ENCODE measurements around the gene KDM3A.
A peak's percentile ranks its signal among the peaks of the same experiment; 100 is the strongest.
"Not testable (repeated sequence)": the region's sequence is repeated elsewhere in the genome, so short reads cannot be mapped to it uniquely, and the experiment has no call there.

The KDM3A gene

GRCh38 chr2:86485802-86486201, 44.6 kb downstream of the KDM3A start:
- TF ChIP-seq CTCF (IDR thresholded peaks at IDR 0.05; ENCODE audit: insufficient read depth, missing control alignments), result no peak
- FAIRE-seq, result no peak
- DNase-seq (ENCODE audit: insufficient read length, low spot score), result no peak

DNA sequence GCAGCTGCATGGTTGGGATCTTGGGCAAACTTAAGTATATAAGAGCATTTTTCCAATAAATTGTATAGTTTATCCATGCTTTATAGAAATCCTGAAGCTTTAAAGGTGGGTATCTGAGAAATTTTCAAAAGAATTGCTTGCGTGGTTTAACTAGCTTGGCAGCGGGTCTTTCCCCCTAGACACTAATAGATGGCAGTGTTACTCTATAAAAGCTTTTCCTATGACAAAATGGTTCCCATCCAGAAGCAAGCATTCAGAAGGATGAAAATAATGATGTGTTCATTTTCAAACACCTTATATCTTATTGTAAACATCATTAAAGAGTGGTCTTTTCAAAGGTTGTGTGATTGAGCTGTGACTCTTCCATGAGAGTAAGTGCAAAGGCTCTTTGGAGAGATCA, 45.9 kb downstream of the KDM3A start:
- FAIRE-seq (no peak), DNase-seq (ENCODE audit: insufficient read length, low spot score) (no peak)
- peak; percentile 21 for TF ChIP-seq CTCF (IDR thresholded peaks at IDR 0.05; ENCODE audit: insufficient read depth, missing control alignments)

- TF ChIP-seq CTCF (IDR thresholded peaks at IDR 0.05; ENCODE audit: insufficient read depth, missing control alignments), result no peak
- FAIRE-seq (no peak), DNase-seq (ENCODE audit: insufficient read length, low spot score) (no peak)
Observed at GRCh38 chr2:86488561-86489250, 47.5 kb downstream of the KDM3A start.

DNA sequence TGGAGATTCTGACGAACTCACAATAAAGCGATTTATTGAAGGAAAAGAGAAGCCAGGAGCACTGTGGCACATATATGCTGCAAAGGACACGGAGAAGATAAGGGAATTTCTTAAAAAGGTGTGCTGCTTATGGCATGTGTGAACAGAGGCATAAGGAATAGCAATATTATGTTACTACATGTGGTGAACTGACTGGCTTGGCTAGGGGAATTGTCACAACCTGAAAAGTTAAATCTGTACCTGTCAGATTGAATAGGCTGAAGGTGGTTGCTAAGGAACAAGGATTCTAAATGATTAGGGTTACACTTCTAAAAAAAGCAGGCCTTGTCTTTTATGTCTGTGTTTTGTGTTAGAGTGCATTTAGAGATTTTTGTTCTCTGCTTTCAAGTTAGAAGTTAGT, 48.4 kb downstream of the KDM3A start:
- no peak for TF ChIP-seq CTCF (IDR thresholded peaks at IDR 0.05; ENCODE audit: insufficient read depth, missing control alignments)
- no peak for DNase-seq (ENCODE audit: insufficient read length, low spot score)

DNA sequence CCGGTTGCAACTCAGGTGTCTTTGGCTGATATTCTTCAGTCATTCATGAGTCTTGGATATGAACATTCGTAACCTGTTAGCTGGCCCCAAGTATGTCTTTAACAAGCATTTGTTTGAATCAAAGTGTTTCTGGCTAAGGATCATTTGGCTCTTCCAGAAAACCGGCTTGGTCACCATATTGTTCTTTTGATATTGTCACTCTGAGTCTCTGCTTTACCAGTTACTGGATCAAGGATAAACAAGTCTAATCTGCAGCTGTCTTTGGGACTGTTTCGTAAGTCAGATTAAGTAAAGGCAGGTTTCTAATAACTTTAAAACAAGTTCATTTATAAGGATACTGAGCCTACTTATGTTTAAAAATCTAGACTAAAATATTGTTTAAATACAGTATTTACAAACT, 49.1 kb downstream of the KDM3A start:
- no peak for FAIRE-seq
- TF ChIP-seq CTCF (IDR thresholded peaks at IDR 0.05; ENCODE audit: insufficient read depth, missing control alignments), result no peak
- DNase-seq (ENCODE audit: insufficient read length, low spot score), result no peak

More for the DNA sequence above, 48.4 kb downstream of the KDM3A start:
- no peak for FAIRE-seq

DNA sequence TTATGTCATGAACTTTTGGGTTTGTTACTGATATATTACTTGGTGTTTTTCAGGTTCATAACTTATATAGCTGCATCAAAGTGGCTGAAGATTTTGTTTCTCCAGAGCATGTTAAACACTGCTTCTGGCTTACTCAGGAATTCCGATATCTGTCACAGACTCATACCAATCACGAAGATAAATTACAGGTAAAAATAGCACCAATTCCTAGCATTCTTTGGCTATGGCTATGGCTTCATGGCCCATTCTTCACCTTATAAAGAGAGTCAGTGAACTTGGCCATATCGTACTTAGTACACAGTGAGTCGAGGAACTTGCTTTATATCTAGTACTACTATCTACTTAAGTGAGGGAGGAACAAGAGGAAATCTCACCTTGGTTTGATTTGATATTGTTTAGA, 49.9 kb downstream of the KDM3A start:
- FAIRE-seq, result no peak
- TF ChIP-seq CTCF (IDR thresholded peaks at IDR 0.05; ENCODE audit: insufficient read depth, missing control alignments), result no peak
- DNase-seq (ENCODE audit: insufficient read length, low spot score), result no peak

DNA sequence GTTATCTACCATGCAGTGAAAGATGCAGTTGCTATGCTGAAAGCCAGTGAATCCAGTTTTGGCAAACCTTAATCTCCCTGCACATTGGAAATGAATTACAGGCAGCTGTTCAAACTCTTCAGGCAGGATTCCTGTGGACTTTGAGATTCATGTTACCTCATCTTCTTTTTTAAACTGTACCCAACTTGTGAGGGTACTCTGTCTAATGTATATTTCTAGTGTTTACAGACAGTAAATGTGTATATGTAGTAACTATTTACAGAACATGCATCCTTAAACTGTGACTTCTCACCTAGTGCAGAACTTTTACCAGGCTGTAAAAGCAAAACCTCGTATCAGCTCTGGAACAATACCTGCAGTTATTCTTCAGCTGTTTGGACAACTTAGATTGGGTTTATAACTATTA, 50.9 kb downstream of the KDM3A start:
- no peak for TF ChIP-seq CTCF (IDR thresholded peaks at IDR 0.05; ENCODE audit: insufficient read depth, missing control alignments)
- DNase-seq (ENCODE audit: insufficient read length, low spot score) (no peak), FAIRE-seq (no peak)

DNA sequence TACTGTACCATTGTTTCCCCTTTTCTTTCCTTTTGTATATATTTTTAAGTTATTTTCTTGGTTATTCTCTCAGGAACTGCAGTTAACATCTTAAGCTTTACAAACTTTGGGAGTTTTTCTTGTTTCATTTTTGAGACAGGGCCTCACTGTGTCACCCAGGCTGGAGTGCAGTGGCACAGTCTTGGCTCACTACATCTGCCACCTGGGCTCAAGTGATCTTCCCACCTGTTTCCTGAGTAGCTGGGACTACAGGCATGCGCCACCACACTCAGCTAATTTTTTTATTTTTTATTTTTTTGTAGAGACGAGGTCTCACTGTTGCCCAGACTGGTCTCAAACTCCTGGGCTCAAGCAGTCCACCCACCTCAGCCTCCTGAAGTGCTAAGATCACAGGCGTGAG, 55.2 kb downstream of the KDM3A start:
- not testable (repeated sequence) for FAIRE-seq; DNase-seq (ENCODE audit: insufficient read length, low spot score)

Measured in D721Med (cell line).